ENCODE data around the gene C21orf91.

DNA sequence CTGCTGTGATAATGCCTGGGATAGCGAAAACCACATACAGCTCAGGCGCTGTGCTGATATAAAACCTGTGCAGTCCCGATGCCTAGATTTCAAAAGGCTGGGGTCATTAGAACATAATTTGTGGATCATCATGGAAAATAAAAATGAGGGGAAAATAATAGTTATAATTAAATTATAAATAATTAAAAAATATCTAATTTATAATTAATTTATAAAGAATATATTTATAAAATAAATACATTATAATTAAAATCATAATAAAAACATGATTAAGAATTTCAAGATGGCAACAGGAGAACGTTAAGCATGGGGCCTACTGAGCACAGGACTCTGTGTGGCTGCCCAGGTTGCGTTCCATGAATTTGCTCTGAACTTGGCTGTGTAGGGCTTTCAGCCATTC, 53.9 kb downstream of the C21orf91 start:
- TF ChIP-seq POLR2A (IDR thresholded peaks at IDR 0.05; ENCODE audit: low read length) (no peak), GATA1 (IDR thresholded peaks at IDR 0.05; ENCODE audit: low read depth, low read length) (no peak)
